ENCODE results near the gene TNNC1. TPM values are rescaled to one million over a fixed set of nuclear protein-coding genes. Genes with fewer than 3 reads are reported as not detected.
A peak's percentile ranks its signal among the peaks of the same experiment; 100 is the strongest.

Gene TNNC1
- total and polyA plus RNA-seq, 2 of the 13 experiments (the other 11 are each of a cell fraction or from before 2014, with no cell fraction given): 11.8 to 36.4 TPM

DNA sequence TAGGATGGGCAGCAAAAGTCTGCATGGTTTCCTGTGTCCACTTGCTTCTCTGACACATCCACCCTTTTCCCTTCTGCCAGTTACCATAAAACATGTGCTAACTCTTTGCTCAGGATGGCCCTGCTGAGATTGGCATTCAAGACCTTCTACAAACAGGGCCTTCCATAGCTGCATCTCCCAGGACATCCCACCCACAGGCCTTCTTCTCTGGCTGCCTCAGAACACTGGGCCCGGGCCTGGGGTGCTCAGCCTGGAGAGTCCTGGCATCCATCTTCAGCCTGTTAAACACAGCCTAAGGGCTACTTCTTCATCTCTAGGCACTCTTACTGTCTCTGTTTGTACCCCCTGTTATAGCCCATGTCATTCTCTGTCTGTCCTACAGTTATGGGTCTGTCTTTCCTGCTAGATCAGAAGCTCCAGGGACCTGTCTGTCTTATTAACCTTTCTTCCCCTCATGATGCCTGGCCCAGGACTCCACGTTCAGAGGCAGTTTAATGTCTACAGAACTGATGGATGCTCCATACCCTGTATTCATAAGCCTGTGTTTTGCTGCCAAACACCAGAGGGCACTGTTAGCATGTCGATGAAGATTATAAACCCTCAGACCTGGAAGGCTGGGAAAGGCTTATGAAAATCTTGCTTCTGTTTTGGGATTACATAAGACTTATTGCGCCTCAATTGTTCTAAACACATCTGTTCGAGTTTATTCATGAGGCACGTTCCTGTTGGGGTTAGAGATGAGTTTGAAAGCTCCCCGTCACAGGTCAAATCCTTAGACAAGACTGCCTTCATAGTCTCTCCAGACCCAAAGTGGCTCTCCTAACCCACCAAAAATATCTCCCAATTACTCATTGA, 25.5 kb downstream of the TNNC1 start (continued):
- TF ChIP-seq, protein P1, sequence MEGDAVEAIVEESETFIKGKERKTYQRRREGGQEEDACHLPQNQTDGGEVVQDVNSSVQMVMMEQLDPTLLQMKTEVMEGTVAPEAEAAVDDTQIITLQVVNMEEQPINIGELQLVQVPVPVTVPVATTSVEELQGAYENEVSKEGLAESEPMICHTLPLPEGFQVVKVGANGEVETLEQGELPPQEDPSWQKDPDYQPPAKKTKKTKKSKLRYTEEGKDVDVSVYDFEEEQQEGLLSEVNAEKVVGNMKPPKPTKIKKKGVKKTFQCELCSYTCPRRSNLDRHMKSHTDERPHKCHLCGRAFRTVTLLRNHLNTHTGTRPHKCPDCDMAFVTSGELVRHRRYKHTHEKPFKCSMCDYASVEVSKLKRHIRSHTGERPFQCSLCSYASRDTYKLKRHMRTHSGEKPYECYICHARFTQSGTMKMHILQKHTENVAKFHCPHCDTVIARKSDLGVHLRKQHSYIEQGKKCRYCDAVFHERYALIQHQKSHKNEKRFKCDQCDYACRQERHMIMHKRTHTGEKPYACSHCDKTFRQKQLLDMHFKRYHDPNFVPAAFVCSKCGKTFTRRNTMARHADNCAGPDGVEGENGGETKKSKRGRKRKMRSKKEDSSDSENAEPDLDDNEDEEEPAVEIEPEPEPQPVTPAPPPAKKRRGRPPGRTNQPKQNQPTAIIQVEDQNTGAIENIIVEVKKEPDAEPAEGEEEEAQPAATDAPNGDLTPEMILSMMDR (CRISPR knock-in tag; IDR thresholded peaks at IDR 0.05): peak; percentile 92
- TF ChIP-seq ZNF230 (CRISPR knock-in tag; IDR thresholded peaks at IDR 0.05): no peak
- TF ChIP-seq IKZF4 (CRISPR knock-in tag; IDR thresholded peaks at IDR 0.05; ENCODE audit: borderline replicate concordance, low read depth, not compliant biosample characterization): peak; percentile 41
- peak; percentile 93 for TF ChIP-seq STAG1 (CRISPR knock-in tag; IDR thresholded peaks at IDR 0.05)
- no peak for TF ChIP-seq ZNF552 (CRISPR knock-in tag; IDR thresholded peaks at IDR 0.05; ENCODE audit: borderline replicate concordance)
- TF ChIP-seq RAD21 (CRISPR knock-in tag; IDR thresholded peaks at IDR 0.05): peak; percentile 73
- no peak for TF ChIP-seq POLR2A (IDR thresholded peaks at IDR 0.05; ENCODE audit: insufficient read depth in 1 of 2, low read depth in 2 of 2, low read length in 2 of 2)
- TF ChIP-seq, protein P2, sequence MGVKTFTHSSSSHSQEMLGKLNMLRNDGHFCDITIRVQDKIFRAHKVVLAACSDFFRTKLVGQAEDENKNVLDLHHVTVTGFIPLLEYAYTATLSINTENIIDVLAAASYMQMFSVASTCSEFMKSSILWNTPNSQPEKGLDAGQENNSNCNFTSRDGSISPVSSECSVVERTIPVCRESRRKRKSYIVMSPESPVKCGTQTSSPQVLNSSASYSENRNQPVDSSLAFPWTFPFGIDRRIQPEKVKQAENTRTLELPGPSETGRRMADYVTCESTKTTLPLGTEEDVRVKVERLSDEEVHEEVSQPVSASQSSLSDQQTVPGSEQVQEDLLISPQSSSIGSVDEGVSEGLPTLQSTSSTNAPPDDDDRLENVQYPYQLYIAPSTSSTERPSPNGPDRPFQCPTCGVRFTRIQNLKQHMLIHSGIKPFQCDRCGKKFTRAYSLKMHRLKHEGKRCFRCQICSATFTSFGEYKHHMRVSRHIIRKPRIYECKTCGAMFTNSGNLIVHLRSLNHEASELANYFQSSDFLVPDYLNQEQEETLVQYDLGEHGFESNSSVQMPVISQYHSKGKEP (CRISPR knock-in tag; IDR thresholded peaks at IDR 0.05): no peak
- 0 out of 2 replicates have a peak, but pooled peaks have one; percentile 21 for TF ChIP-seq ZFP1 (CRISPR knock-in tag; IDR thresholded peaks at IDR 0.05)
- peak; percentile 31; the same call in 1 of the 2 replicates for TF ChIP-seq KAT8 (CRISPR knock-in tag; IDR thresholded peaks at IDR 0.05)
- TF ChIP-seq HHEX (CRISPR knock-in tag; IDR thresholded peaks at IDR 0.05): no peak
- TF ChIP-seq ZNF362 (CRISPR knock-in tag; IDR thresholded peaks at IDR 0.05; ENCODE audit: borderline replicate concordance): no peak
- TF ChIP-seq NR2C2 (CRISPR knock-in tag; IDR thresholded peaks at IDR 0.05; ENCODE audit: borderline replicate concordance): 0 out of 2 replicates have a peak, but pooled peaks have one; percentile 37
- peak; percentile 57 for TF ChIP-seq GATAD2A (CRISPR knock-in tag; IDR thresholded peaks at IDR 0.05)
- 0 out of 3 replicates have a peak, but pooled peaks have one; percentile 30 for TF ChIP-seq MXI1 (IDR thresholded peaks at IDR 0.05; ENCODE audit: borderline replicate concordance, low read depth, low read length)
- TF ChIP-seq SOX13 (IDR thresholded peaks at IDR 0.05): no peak
- TF ChIP-seq SOX13 (CRISPR knock-in tag; conservative IDR thresholded peaks at IDR 0.05 in 1 of 2, IDR thresholded peaks at IDR 0.05 in 1 of 2): peak in 1 of 2 experiments; percentile 45; a peak in 1 of 4 replicates
- TF ChIP-seq SMC3 (IDR thresholded peaks at IDR 0.05; ENCODE audit: low read length): peak; percentile 93
- TF ChIP-seq, protein P3, sequence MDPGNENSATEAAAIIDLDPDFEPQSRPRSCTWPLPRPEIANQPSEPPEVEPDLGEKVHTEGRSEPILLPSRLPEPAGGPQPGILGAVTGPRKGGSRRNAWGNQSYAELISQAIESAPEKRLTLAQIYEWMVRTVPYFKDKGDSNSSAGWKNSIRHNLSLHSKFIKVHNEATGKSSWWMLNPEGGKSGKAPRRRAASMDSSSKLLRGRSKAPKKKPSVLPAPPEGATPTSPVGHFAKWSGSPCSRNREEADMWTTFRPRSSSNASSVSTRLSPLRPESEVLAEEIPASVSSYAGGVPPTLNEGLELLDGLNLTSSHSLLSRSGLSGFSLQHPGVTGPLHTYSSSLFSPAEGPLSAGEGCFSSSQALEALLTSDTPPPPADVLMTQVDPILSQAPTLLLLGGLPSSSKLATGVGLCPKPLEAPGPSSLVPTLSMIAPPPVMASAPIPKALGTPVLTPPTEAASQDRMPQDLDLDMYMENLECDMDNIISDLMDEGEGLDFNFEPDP (CRISPR knock-in tag; conservative IDR thresholded peaks at IDR 0.05): 0 out of 2 replicates have a peak, but pooled peaks have one; percentile 22
- peak; percentile 51; the same call in 1 of the 2 replicates for TF ChIP-seq SOX5 (CRISPR knock-in tag; IDR thresholded peaks at IDR 0.05; ENCODE audit: borderline replicate concordance)
- 0 out of 2 replicates have a peak, but pooled peaks have one; percentile 29 for TF ChIP-seq ERF (CRISPR knock-in tag; IDR thresholded peaks at IDR 0.05)
- peak; percentile 41; the same call in 1 of the 2 replicates for TF ChIP-seq ELF3 (CRISPR knock-in tag; IDR thresholded peaks at IDR 0.05)
- TF ChIP-seq FOXA3 (CRISPR knock-in tag; IDR thresholded peaks at IDR 0.05): peak; percentile 34; the same call in 1 of the 2 replicates
- TF ChIP-seq MED1 (CRISPR knock-in tag; IDR thresholded peaks at IDR 0.05): 0 out of 2 replicates have a peak, but pooled peaks have one; percentile 26
- no peak for TF ChIP-seq ZNF777 (CRISPR knock-in tag; IDR thresholded peaks at IDR 0.05)

All from HepG2 (cell line).